Mononuclear cell (primary cell): Measurements from ENCODE around the gene SEMA3A. TPM values are rescaled to one million over a fixed set of nuclear protein-coding genes. Genes with fewer than 3 reads are reported as not detected.
"Not testable (repeated sequence)": the region's sequence is repeated elsewhere in the genome, so short reads cannot be mapped to it uniquely, and the experiment has no call there.

Experiments used
- H3K27me3 ChIP-seq: 2 replicates; pipeline ENCODE4 v1.6.0; 2011; ENCODE audit warnings: low read length, control low read depth; ENCODE audit not compliant: insufficient read depth
- H3K4me1 ChIP-seq: 2 replicates; pipeline ENCODE4 v1.5.1; 2011; ENCODE audit warnings: mild to moderate bottlenecking, low read length, control low read depth; ENCODE audit not compliant: insufficient read depth
- H3K4me3 ChIP-seq: 2 replicates; pipeline ENCODE4 v1.5.1; 2011; ENCODE audit warnings: mild to moderate bottlenecking, low read length, moderate library complexity
- H3K9me3 ChIP-seq: 2 replicates; pipeline ENCODE4 v1.5.1; 2011; ENCODE audit warnings: low read depth, mild to moderate bottlenecking, control low read depth, low read length
- total RNA-seq: library from RNA; depleted of rRNA; stranded (reverse); fragments of >200 nt; gene quantifications from one replicate; pipeline ENCODE4 v1.2.3, GENCODE V29; 2012

Gene SEMA3A
- total RNA-seq, 1 donor: 0.21 TPM

DNA sequence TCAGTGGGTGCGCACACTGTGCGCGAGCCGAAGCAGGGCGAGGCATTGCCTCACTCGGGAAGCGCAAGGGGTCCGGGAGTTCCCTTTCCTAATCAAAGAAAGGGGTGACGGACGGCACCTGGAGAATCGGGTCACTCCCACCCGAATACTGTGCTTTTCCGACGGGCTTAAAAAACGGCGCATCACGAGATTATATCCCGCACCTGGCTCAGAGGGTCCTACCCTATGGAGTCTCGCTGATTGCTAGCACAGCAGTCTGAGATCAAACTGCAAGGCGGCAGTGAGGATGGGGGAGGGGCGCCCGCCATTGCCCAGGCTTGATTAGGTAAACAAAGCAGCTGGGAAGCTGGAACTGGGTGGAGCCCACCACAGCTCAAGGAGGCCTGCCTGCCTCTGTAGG, 44.2 kb downstream of the SEMA3A start:
- not testable (repeated sequence) for H3K4me3 ChIP-seq, H3K4me1 ChIP-seq, H3K27me3 ChIP-seq, H3K9me3 ChIP-seq

DNA sequence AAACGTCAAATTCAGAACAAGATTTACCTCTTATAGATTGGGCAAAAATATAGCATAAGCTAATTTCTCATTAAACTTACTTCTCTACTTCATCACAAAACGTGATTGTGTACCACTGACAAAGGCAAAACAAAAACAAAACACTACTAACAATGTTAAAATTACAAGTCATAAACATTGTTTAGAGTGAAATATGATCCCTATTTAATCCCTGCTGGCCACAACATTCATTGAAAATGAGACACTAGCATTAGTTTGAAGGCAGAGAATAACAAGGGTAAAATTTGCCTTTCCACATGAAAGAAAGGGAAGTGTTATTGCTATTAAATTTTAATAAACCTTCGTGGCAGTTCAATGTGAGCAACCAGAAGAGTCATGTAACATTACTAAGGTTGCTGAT, 45.0 kb downstream of the SEMA3A start:
- no peaks in the 10 kb centered on the region for H3K27me3 ChIP-seq
- no peaks in the 10 kb centered on the region for H3K9me3 ChIP-seq
- H3K4me1 ChIP-seq: no peaks in the 10 kb centered on the region
- H3K4me3 ChIP-seq: no peak overlapping the region

DNA sequence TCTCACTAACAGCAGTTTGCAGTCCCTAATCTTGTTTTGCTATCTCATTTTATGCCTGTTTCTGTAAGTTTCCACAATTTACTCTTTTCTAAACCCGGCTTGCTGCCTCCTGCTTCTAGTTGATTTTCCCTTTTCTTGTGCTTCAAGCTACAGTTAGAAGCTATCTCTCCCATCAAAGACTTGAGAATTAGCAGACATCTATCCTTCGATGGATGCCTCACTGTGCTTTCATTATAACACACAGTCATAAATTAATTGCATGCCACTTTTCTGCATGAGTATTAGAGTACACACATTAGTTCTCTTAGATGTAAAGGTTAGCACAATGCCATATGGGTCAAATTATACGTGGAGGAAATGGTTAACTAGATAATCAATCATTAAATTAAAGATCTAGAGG, 48.7 kb downstream of the SEMA3A start:
- Histone ChIP-seq H3K27me3 (no peaks in the 10 kb centered on the region), H3K4me1 (no peaks in the 10 kb centered on the region), H3K9me3 (no peaks in the 10 kb centered on the region), H3K4me3 (no peak overlapping the region)

DNA sequence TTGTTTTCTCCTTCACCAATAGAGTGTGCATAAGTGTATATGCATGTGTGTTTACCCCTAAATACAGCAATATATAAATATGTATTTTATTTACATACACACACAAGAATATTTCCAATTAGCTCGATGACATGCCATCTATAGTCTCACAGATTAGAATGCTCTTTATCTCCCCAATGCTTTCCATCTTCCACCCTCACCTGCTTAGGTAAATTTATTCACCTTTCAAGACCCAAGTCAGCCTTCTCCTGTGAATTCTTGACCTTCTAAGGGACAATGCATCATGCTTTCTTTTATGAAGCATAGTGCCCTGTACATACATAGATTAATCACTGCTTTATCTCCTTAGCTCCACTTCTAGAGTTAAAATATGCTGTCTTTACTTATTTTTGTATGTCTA, 49.7 kb downstream of the SEMA3A start:
- Histone ChIP-seq H3K4me3 (no peak overlapping the region), H3K27me3 (no peaks in the 10 kb centered on the region), H3K4me1 (no peaks in the 10 kb centered on the region), H3K9me3 (no peaks in the 10 kb centered on the region)

DNA sequence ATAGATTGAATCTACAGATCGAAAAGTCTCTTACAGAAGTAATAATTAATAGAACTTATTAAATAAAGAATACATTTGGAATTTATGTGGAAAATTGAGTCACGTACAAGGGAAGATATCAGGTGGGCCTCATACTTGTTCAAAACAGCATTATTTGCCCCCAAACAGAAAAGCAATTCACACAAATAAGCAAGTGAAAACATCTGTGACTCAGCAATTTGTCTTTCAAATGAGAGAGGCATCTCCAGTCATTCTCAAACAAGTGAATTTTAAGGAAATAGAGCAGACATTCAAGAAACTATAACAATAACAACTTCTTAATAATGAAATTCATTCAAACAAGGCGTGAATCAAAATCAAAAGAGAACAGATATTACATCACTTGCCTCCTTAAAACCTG, 50.1 kb downstream of the SEMA3A start:
- Histone ChIP-seq H3K4me1 (no peaks in the 10 kb centered on the region), H3K4me3 (no peak overlapping the region), H3K27me3 (no peaks in the 10 kb centered on the region), H3K9me3 (no peaks in the 10 kb centered on the region)

DNA sequence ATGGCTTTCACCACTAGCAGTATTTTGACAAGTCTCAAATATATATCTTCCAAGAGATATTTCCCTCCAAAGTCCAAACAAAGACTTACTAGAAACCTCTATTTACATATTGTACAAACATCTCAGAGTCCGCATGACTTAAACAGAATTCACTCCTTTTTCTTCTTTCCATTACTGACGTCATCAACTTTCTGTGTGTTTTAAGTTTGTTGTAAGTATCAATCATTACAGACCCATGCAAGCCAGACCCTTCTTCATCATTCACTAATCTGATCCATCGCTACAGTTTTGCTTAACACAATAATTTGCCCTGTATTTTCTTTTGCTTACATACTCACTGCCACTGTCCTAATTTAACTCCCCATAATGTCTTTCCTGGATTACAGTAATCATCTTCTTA, 51.9 kb downstream of the SEMA3A start:
- Histone ChIP-seq H3K4me1 (no peaks in the 10 kb centered on the region), H3K27me3 (no peaks in the 10 kb centered on the region), H3K4me3 (no peak overlapping the region), H3K9me3 (no peaks in the 10 kb centered on the region)

DNA sequence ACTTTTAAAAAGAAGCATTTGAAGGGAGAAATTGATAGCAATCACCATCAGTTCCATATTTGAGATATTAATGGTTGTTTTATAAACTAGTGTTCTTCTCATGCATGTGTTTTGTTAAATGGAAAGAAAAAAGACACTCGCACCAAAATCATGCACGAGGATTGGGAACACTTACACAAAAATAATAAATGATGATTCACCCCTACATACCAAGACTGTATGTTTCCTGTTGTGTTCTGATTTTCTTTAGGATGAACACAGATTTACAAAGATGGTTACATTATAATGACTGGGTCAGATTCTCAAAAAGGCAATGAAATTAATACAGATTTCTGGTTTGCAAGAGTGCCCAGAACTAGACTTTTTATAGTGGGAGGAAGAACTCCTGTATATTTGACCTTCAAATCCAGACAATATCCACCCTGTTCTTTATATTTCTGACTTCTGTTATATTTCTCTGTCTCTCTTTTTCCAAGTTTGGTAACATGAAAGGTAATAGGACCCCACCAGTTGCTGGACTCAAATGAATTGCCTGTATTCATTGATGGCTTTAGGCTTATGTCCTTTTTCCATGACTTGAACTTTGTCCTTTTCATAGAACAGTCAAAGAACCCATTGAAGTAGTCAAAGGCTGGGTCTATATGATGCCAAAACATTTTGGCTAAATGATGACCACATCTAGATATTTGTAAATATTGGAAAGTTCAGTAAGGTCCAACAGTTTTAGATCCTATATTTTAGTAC, 54.4 kb downstream of the SEMA3A start:
- Histone ChIP-seq H3K9me3 (no peaks in the 10 kb centered on the region), H3K4me1 (no peaks in the 10 kb centered on the region), H3K4me3 (no peak overlapping the region), H3K27me3 (no peaks in the 10 kb centered on the region)

DNA sequence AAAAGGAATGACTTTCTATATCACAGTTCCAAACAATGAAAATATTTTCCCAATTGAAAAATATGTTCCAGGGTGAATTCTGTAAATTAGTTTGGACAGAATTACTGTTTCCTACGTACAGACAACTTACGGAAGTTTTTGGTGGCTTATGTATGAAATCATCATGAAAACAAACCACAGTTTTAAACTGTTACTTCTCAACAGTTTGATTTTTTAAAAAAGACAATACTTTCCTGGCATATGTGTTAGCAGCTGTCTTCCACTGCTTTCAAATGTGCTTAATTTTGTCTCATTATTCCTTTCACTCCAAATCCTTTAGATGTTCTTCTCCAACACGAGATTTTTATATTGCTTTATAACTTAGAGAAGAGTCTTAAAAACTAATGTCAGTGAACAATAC, 56.2 kb downstream of the SEMA3A start:
- no peak overlapping the region for H3K4me3 ChIP-seq
- no peaks in the 10 kb centered on the region for H3K27me3 ChIP-seq
- H3K4me1 ChIP-seq: no peaks in the 10 kb centered on the region
- H3K9me3 ChIP-seq: no peaks in the 10 kb centered on the region

DNA sequence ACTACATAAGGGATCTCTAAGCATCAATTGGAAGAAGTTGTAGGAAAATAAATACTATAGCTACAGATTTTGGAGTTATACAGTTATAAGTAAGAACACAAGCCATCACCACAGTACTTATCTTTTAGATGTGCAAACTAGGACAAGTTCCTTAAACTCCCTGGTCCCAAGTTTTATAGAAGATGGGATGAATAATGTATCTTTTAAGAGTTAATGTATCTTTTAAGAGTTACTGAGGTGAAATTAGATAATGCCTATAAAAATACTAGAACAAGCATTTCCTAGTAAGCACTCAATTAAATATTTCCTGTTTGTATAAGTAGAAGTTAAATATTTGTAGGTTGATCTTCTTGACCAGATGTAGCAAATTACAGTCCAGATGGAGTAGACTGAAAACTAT, 56.8 kb downstream of the SEMA3A start:
- no peaks in the 10 kb centered on the region for H3K9me3 ChIP-seq
- no peaks in the 10 kb centered on the region for H3K4me1 ChIP-seq
- no peaks in the 10 kb centered on the region for H3K27me3 ChIP-seq
- no peak overlapping the region for H3K4me3 ChIP-seq

DNA sequence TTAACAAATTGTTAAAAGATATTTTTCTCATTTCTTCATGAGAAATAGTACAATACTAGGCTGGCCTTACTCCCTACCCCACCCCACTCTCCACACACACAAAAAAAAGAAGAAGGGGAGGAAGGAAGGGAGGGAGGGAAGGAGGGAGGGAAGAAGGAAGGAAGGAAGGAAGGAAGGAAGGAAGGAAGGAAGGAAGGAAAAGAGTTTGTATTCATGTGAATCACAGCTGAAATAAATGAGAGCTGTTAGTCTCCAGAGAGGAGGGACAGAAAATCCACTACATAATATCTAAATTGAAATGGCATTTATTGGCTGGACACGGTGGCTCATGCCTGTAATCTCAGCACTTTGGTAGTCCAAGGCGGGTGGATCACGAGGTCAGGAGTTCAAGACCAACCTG, 57.8 kb downstream of the SEMA3A start:
- no peaks in the 10 kb centered on the region for H3K9me3 ChIP-seq
- H3K27me3 ChIP-seq: no peaks in the 10 kb centered on the region
- no peaks in the 10 kb centered on the region for H3K4me1 ChIP-seq
- H3K4me3 ChIP-seq: no peak overlapping the region

DNA sequence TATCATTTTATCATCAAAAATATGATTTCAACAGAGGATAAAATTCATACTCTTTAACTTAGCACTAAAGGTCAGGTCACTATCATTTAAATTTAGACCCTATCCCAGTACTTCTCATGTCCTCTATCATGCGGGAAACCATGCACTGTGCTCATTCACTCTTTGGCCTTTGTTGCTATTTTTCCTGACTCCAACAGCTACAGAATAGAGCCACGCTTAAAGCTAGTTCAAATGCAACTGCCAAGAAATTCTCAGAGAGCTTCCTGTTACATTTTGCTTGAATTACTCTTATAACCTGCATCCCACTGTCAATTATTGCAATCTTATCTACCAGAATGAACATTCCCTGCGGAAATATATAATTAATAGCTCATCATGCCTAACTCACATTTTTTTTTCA, 58.3 kb downstream of the SEMA3A start:
- H3K27me3 ChIP-seq: no peaks in the 10 kb centered on the region
- no peaks in the 10 kb centered on the region for H3K9me3 ChIP-seq
- no peak overlapping the region for H3K4me3 ChIP-seq
- H3K4me1 ChIP-seq: no peaks in the 10 kb centered on the region

DNA sequence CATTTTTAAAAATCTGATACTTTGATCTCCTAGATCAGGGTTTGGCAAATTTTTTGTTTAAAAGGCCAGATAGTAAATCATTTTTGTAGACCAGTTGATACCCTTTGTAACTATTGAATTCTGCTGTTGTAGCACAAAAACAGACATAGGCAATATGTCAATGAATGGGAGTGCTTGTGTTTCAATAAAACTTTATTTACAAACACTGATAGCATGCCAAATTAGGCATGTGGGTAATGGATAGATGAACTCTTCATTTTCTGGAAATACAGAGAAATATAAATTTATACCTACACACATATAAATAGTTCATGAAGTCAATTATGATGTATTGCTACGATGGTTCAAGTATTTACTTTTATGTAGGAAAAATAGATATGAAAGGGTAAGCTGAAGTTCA, 60.4 kb downstream of the SEMA3A start:
- Histone ChIP-seq H3K4me1 (no peaks in the 10 kb centered on the region), H3K4me3 (no peak overlapping the region), H3K9me3 (no peaks in the 10 kb centered on the region), H3K27me3 (no peaks in the 10 kb centered on the region)

DNA sequence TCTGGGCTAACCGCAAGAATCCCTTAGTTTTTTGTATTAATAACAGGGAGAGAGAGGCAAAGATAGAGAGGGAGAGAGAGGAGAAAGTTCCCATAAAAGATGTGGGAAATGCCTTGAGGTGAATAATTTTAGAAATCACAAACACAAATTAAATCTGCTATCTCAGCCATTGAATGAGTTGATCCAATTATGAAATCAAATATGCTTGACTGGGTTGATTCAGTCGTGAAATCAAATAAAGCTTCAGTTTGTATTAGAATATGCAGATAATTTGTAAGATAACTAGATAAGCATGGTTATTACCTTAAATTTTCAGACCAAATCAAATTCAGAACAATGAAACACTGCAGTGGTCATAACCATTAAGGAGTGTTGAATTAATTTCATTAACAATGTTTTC, 68.9 kb downstream of the SEMA3A start:
- H3K4me3 ChIP-seq: no peak overlapping the region
- H3K27me3 ChIP-seq: no peaks in the 10 kb centered on the region
- H3K9me3 ChIP-seq: no peaks in the 10 kb centered on the region
- H3K4me1 ChIP-seq: no peaks in the 10 kb centered on the region

DNA sequence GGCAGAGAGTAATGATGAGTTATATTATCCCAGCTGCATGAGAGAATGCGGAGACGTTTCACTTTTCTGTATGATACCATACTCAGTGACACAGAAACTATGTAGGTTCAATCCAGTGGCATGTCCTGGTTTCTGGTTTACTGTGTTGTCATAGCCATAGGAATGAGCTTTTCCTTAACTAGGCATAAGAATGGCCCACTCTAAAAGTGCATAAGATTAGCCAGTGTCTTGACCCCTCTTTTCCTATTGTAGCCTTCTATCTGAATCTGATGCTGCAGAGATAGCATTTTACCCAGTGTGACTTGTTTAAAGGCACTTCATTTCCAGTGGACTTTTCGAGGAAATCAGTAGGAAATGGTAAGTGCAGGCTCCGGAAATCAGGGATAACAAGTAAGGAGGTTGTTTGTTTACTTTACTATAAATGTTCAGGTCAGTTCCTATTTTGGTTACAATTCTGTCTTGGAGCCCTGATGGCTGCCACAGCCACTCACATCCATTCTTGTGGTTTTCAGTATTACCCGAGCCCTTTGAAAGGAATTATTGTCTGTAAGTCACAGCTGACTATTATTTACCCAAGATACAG, 70.5 kb downstream of the SEMA3A start:
- Histone ChIP-seq H3K9me3 (no peaks in the 10 kb centered on the region), H3K4me1 (no peaks in the 10 kb centered on the region), H3K27me3 (no peaks in the 10 kb centered on the region), H3K4me3 (no peak overlapping the region)

DNA sequence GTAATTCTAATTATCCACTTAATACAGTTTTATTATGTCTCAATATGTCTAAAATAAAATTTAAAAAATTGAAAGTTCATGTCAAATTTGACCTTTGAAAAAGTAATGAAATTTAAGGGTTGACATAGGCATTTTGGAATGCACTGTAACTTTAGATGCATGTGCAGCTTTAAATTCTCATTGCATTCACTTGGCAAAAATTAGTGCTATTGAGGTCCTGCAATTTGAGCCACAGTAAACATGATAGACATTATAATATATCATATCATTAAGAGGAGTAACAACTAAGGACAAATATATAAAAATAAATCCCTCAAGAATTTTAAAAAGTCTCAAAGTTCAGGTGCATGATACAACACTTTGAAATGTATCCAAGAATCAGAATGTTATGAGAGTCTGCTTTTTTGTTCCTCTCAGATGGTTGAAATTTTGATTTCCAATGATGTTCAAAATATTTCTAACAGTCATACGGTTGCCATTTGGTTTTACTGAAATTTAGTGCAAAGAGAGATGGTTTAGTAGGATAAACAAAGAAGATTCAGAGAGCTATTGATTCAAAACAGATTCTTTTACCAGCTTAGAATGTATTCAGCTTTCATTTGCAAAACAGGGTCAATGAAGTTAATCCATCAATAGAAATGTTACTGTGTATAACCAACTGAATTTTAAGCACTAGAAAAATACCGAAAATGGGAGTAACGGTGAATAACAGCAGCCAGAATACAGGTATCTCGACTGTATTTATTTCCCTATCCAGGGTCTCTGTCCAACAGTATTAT, 71.8 kb downstream of the SEMA3A start:
- Histone ChIP-seq H3K9me3 (no peaks in the 10 kb centered on the region), H3K27me3 (no peaks in the 10 kb centered on the region), H3K4me3 (no peak overlapping the region), H3K4me1 (no peaks in the 10 kb centered on the region)

DNA sequence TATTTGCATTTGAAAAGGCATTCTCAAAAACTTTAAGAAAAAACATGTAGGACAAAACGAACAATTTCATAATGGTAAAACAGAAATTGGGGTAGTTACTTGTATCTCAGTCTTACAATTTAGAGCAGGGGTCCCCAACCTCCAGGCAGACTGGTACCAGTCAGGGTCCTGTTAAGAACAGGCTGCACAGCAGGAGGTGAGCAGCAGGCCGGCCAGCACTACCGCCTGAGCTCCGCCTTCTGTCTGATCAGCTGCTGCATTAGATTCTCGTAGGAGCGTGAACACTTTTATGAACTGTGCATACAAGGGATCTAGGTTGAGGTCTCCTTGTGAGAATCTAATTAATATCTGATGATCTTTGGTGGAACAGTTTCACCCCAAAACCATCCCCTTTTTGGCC, 77.3 kb downstream of the SEMA3A start:
- H3K27me3 ChIP-seq: no peaks in the 10 kb centered on the region
- H3K9me3 ChIP-seq: no peaks in the 10 kb centered on the region
- H3K4me3 ChIP-seq: no peak overlapping the region
- H3K4me1 ChIP-seq: no peaks in the 10 kb centered on the region
